HEK293 (cell line): ENCODE measurements around the gene PTGER1.

Source experiments
- EGR2 ChIP-seq: fragments of 450-650 bp; formaldehyde crosslinking; IDR thresholded peaks from 2 replicates; pipeline ENCODE4 v1.5.1; 2016; ENCODE audit warnings: low read depth, missing biosample characterization, missing genetic modification characterization
- GFI1B ChIP-seq: fragments of 450-650 bp; formaldehyde crosslinking; IDR thresholded peaks from 2 replicates; pipeline ENCODE4 v1.5.1; 2016; ENCODE audit warnings: missing biosample characterization, missing genetic modification characterization
- HIC1 ChIP-seq: fragments of 450-650 bp; formaldehyde crosslinking; IDR thresholded peaks from 2 replicates; pipeline ENCODE4 v1.5.1; 2016; ENCODE audit warnings: missing biosample characterization, missing genetic modification characterization
- HOXA7 ChIP-seq: sonication (generic); formaldehyde crosslinking; IDR thresholded peaks from 2 replicates; pipeline ENCODE4 v1.8.1; 2022; ENCODE audit warnings: missing genetic modification reagents, borderline replicate concordance
- HOXD13 ChIP-seq: sonication (generic); formaldehyde crosslinking; IDR thresholded peaks from 2 replicates; pipeline ENCODE4 v1.8.0; 2022; ENCODE audit warnings: missing genetic modification reagents, borderline replicate concordance
- PRDM1 ChIP-seq: fragments of 450-650 bp; formaldehyde crosslinking; IDR thresholded peaks from 2 replicates; pipeline ENCODE4; 2016; ENCODE audit warnings: missing biosample characterization, missing genetic modification characterization
- PRDM4 ChIP-seq: fragments of 450-650 bp; formaldehyde crosslinking; IDR thresholded peaks from 2 replicates; pipeline ENCODE4 v1.5.1; 2017; ENCODE audit warnings: missing biosample characterization, missing genetic modification characterization
- TCF7L2 ChIP-seq: IDR thresholded peaks from 2 replicates; pipeline ENCODE4 v1.6.1; 2011; ENCODE audit warnings: low read depth, mild to moderate bottlenecking, inconsistent platforms, low read length, moderate library complexity, borderline replicate concordance
- ZBTB21 ChIP-seq: fragments of 450-650 bp; formaldehyde crosslinking; IDR thresholded peaks from 2 replicates; pipeline ENCODE4 v1.5.1; 2017; ENCODE audit warnings: missing biosample characterization, missing genetic modification characterization
- ZNF114 ChIP-seq: fragments of 450-650 bp; formaldehyde crosslinking; IDR thresholded peaks from 2 replicates; pipeline ENCODE4 v1.5.0; 2017; ENCODE audit warnings: missing biosample characterization, missing genetic modification characterization
- ZNF140 ChIP-seq: fragments of 450-650 bp; formaldehyde crosslinking; IDR thresholded peaks from 2 replicates; pipeline ENCODE4 v1.5.1; 2016; ENCODE audit warnings: missing biosample characterization, missing genetic modification characterization
- ZNF155 ChIP-seq: fragments of 450-650 bp; formaldehyde crosslinking; IDR thresholded peaks from 2 replicates; pipeline ENCODE4 v1.5.1; 2016; ENCODE audit warnings: missing biosample characterization, missing genetic modification characterization
- ZNF16 ChIP-seq: fragments of 450-650 bp; formaldehyde crosslinking; IDR thresholded peaks from 2 replicates; pipeline ENCODE4 v1.5.1; 2016; ENCODE audit warnings: low read depth, missing biosample characterization, missing genetic modification characterization
- ZNF26 ChIP-seq: fragments of 450-650 bp; formaldehyde crosslinking; IDR thresholded peaks from 2 replicates; pipeline ENCODE4 v1.5.1; 2016; ENCODE audit warnings: missing biosample characterization, missing genetic modification characterization
- ZNF292 ChIP-seq: fragments of 450-650 bp; formaldehyde crosslinking; IDR thresholded peaks from 2 replicates; pipeline ENCODE4 v1.5.1; 2016; ENCODE audit warnings: low read depth, missing biosample characterization, missing genetic modification characterization, borderline replicate concordance
- ZNF48 ChIP-seq: fragments of 450-650 bp; formaldehyde crosslinking; IDR thresholded peaks from 2 replicates; pipeline ENCODE4 v1.5.1; 2016; ENCODE audit warnings: missing biosample characterization, missing genetic modification characterization
- ZNF561 ChIP-seq: fragments of 450-650 bp; IDR thresholded peaks from 2 replicates; pipeline ENCODE4 v1.5.1; 2018; ENCODE audit warnings: missing biosample characterization, missing genetic modification characterization, borderline replicate concordance
- ZNF600 ChIP-seq: fragments of 450-650 bp; formaldehyde crosslinking; IDR thresholded peaks from 2 replicates; pipeline ENCODE4 v1.5.1; 2016; ENCODE audit warnings: missing biosample characterization, missing genetic modification characterization
- ZNF658 ChIP-seq: fragments of 450-650 bp; formaldehyde crosslinking; IDR thresholded peaks from 2 replicates; pipeline ENCODE4; 2016; ENCODE audit warnings: missing biosample characterization, missing genetic modification characterization
- ZNF677 ChIP-seq: fragments of 450-650 bp; IDR thresholded peaks from 2 replicates; pipeline ENCODE4 v1.5.0; 2018; ENCODE audit warnings: missing biosample characterization, mild to moderate bottlenecking, missing genetic modification characterization, moderate library complexity
- ZNF785 ChIP-seq: fragments of 450-650 bp; formaldehyde crosslinking; IDR thresholded peaks from 2 replicates; pipeline ENCODE4 v1.5.1; 2016; ENCODE audit warnings: missing biosample characterization, missing genetic modification characterization
- TF ChIP-seq, protein P1 (sequence below): fragments of 450-650 bp; formaldehyde crosslinking; optimal IDR thresholded peaks from 2 replicates; pipeline ENCODE3; 2016; ENCODE audit warnings: missing biosample characterization, mild to moderate bottlenecking, missing genetic modification characterization
- TF ChIP-seq, protein P2 (sequence below): fragments of 450-650 bp; formaldehyde crosslinking; IDR thresholded peaks from 2 replicates; pipeline ENCODE4 v1.5.0; 2017; ENCODE audit warnings: missing biosample characterization, missing genetic modification characterization, borderline replicate concordance
- TF ChIP-seq, protein P3 (sequence below): fragments of 450-650 bp; formaldehyde crosslinking; IDR thresholded peaks from 2 replicates; pipeline ENCODE4 v1.5.1; 2016; ENCODE audit warnings: missing biosample characterization, missing genetic modification characterization
- TF ChIP-seq, protein P4 (sequence below): sonication (generic); formaldehyde crosslinking; IDR thresholded peaks from 2 replicates; pipeline ENCODE4 v1.8.1; 2022; ENCODE audit warnings: mild to moderate bottlenecking, moderate library complexity, missing genetic modification reagents

The PTGER1 gene

DNA sequence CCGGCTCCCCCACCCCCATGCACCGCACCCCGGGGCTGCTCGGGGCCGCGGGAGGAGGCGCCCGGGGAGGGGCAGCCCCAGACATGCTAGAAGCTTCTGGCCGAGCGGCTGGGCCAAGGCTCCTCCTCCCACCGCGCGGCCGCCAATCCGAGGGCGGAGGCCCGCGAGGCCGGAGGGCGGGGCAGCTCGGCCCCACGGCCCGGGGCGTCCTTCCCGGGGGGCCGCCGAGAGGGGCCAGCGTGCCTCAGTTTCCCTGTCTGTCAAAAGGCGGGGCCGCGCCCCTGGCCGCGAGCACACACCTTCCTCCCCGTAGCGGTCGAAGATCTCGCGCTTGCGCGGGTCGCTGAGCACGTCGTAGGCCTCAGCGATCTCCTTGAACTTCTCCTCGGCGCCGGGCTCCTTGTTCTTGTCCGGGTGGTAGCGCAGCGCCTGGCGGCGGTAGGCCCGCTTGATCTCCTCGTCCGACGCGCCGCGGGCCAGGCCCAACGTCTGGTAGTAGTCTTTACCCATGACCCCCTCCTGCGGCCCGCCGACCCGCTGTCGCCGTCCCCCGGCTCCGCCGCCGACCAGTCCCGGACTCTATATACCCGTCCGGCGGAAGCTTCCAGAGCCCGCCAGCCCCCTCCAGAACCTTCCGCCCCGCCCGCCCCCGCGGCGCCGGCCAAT, 42.8 kb upstream of the PTGER1 start, which contains the start of gene DNAJB1 (continued):
- no peak for TF ChIP-seq ZNF155 (tag by site-specific recombination)
- TF ChIP-seq ZNF292 (tag by site-specific recombination), result no peak
- TF ChIP-seq ZNF658 (tag by site-specific recombination), result no peak
- TF ChIP-seq PRDM1 (tag by site-specific recombination), result no peak
- TF ChIP-seq PRDM4 (tag by site-specific recombination), result 0 out of 2 replicates have a peak, but pooled peaks have one; percentile 15
- peak; percentile 65; the same call in 1 of the 2 replicates for TF ChIP-seq ZNF561 (tag by site-specific recombination)
- TF ChIP-seq, protein P1, sequence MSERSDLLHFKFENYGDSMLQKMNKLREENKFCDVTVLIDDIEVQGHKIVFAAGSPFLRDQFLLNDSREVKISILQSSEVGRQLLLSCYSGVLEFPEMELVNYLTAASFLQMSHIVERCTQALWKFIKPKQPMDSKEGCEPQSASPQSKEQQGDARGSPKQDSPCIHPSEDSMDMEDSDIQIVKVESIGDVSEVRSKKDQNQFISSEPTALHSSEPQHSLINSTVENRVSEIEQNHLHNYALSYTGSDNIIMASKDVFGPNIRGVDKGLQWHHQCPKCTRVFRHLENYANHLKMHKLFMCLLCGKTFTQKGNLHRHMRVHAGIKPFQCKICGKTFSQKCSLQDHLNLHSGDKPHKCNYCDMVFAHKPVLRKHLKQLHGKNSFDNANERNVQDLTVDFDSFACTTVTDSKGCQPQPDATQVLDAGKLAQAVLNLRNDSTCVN, result peak; percentile 79
- peak; percentile 10; the same call in 1 of the 2 replicates for TF ChIP-seq ZNF600 (tag by site-specific recombination)
- TF ChIP-seq, protein P2, sequence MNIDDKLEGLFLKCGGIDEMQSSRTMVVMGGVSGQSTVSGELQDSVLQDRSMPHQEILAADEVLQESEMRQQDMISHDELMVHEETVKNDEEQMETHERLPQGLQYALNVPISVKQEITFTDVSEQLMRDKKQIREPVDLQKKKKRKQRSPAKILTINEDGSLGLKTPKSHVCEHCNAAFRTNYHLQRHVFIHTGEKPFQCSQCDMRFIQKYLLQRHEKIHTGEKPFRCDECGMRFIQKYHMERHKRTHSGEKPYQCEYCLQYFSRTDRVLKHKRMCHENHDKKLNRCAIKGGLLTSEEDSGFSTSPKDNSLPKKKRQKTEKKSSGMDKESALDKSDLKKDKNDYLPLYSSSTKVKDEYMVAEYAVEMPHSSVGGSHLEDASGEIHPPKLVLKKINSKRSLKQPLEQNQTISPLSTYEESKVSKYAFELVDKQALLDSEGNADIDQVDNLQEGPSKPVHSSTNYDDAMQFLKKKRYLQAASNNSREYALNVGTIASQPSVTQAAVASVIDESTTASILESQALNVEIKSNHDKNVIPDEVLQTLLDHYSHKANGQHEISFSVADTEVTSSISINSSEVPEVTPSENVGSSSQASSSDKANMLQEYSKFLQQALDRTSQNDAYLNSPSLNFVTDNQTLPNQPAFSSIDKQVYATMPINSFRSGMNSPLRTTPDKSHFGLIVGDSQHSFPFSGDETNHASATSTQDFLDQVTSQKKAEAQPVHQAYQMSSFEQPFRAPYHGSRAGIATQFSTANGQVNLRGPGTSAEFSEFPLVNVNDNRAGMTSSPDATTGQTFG (tag by site-specific recombination), result no peak
- no peak for TF ChIP-seq ZNF114 (tag by site-specific recombination)
- TF ChIP-seq HOXD13 (CRISPR knock-in tag), result no peak
- no peak for TF ChIP-seq ZNF26 (tag by site-specific recombination)
- TF ChIP-seq ZNF16 (tag by site-specific recombination), result no peak
- no peak for TF ChIP-seq GFI1B
- TF ChIP-seq, protein P3, sequence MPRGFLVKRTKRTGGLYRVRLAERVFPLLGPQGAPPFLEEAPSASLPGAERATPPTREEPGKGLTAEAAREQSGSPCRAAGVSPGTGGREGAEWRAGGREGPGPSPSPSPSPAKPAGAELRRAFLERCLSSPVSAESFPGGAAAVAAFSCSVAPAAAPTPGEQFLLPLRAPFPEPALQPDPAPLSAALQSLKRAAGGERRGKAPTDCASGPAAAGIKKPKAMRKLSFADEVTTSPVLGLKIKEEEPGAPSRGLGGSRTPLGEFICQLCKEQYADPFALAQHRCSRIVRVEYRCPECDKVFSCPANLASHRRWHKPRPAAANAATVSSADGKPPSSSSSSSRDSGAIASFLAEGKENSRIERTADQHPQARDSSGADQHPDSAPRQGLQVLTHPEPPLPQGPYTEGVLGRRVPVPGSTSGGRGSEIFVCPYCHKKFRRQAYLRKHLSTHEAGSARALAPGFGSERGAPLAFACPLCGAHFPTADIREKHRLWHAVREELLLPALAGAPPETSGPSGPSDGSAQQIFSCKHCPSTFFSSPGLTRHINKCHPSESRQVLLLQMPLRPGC, result no peak
- no peak for TF ChIP-seq ZBTB21 (tag by site-specific recombination)
- TF ChIP-seq, protein P4, sequence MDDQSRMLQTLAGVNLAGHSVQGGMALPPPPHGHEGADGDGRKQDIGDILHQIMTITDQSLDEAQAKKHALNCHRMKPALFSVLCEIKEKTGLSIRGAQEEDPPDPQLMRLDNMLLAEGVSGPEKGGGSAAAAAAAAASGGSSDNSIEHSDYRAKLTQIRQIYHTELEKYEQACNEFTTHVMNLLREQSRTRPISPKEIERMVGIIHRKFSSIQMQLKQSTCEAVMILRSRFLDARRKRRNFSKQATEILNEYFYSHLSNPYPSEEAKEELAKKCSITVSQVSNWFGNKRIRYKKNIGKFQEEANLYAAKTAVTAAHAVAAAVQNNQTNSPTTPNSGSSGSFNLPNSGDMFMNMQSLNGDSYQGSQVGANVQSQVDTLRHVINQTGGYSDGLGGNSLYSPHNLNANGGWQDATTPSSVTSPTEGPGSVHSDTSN, result no peak; the same call in 1 of the 2 replicates
- no peak for TF ChIP-seq EGR2 (tag by site-specific recombination)
- TF ChIP-seq HOXA7 (CRISPR knock-in tag), result no peak
- no peak for TF ChIP-seq ZNF785 (tag by site-specific recombination)
- no peak for TF ChIP-seq ZNF140 (tag by site-specific recombination)
- 0 out of 2 replicates have a peak, but pooled peaks have one; percentile 8 for TF ChIP-seq ZNF677
- TF ChIP-seq HIC1 (tag by site-specific recombination), result no peak
- TF ChIP-seq TCF7L2, result no peak
- TF ChIP-seq ZNF48, result no peak
